ENCODE data around the gene POLK.
A peak's percentile ranks its signal among the peaks of the same experiment; 100 is the strongest.
"Not testable (repeated sequence)": the region's sequence is repeated elsewhere in the genome, so short reads cannot be mapped to it uniquely, and the experiment has no call there.

Gene POLK

GRCh38 chr5:75571547-75571946 lies 59.9 kb downstream of the POLK start:
- Histone ChIP-seq H3K4me1 (ENCODE audit: control insufficient read depth, insufficient read depth, low read length) (peaks cover 33% of the 10 kb centered on the region), H3K36me3 (ENCODE audit: control insufficient read depth, insufficient read depth, low read length, severe bottlenecking) (peaks cover 46% of the 10 kb centered on the region), H3K4me3 (ENCODE audit: low read length) (no peak overlapping the region), H3K9me3 (ENCODE audit: control insufficient read depth, low read length) (no peaks in the 10 kb centered on the region), H3K9ac (ENCODE audit: low read length) (no peak overlapping the region), H3K27me3 (replicated peaks; ENCODE audit: control insufficient read depth, insufficient read depth, low read length) (no peaks in the 10 kb centered on the region)
- DNase-seq (ENCODE audit: low read depth) = no peak

GRCh38 chr5:75574791-75575190 lies 63.1 kb downstream of the POLK start:
- Histone ChIP-seq H3K4me1 (ENCODE audit: control insufficient read depth, insufficient read depth, low read length) (peaks cover 18% of the 10 kb centered on the region), H3K27me3 (replicated peaks; ENCODE audit: control insufficient read depth, insufficient read depth, low read length) (no peaks in the 10 kb centered on the region), H3K9ac (ENCODE audit: low read length) (no peak overlapping the region), H3K4me3 (ENCODE audit: low read length) (no peak overlapping the region), H3K9me3 (ENCODE audit: control insufficient read depth, low read length) (no peaks in the 10 kb centered on the region), H3K36me3 (ENCODE audit: control insufficient read depth, insufficient read depth, low read length, severe bottlenecking) (peaks cover 59% of the 10 kb centered on the region)
- DNase-seq (ENCODE audit: low read depth) = peak; percentile 51

GRCh38 chr5:75578280-75578679 lies 66.6 kb downstream of the POLK start:
- H3K36me3 ChIP-seq (ENCODE audit: control insufficient read depth, insufficient read depth, low read length, severe bottlenecking) = peaks cover 71% of the 10 kb centered on the region
- H3K4me1 ChIP-seq (ENCODE audit: control insufficient read depth, insufficient read depth, low read length) = peaks cover 18% of the 10 kb centered on the region
- H3K9me3 ChIP-seq (ENCODE audit: control insufficient read depth, low read length); H3K27me3 ChIP-seq (replicated peaks; ENCODE audit: control insufficient read depth, insufficient read depth, low read length); H3K4me3 ChIP-seq (ENCODE audit: low read length); DNase-seq (ENCODE audit: low read depth); H3K9ac ChIP-seq (ENCODE audit: low read length): not testable (repeated sequence)

- no peak for DNase-seq (ENCODE audit: low read depth)
- no peak overlapping the region for H3K9ac ChIP-seq (ENCODE audit: low read length)
- no peaks in the 10 kb centered on the region for H3K9me3 ChIP-seq (ENCODE audit: control insufficient read depth, low read length)
- H3K4me1 ChIP-seq (ENCODE audit: control insufficient read depth, insufficient read depth, low read length) = peaks cover 10% of the 10 kb centered on the region
- H3K36me3 ChIP-seq (ENCODE audit: control insufficient read depth, insufficient read depth, low read length, severe bottlenecking) = peaks cover 83% of the 10 kb centered on the region
- H3K27me3 ChIP-seq (replicated peaks; ENCODE audit: control insufficient read depth, insufficient read depth, low read length) = no peaks in the 10 kb centered on the region
- H3K4me3 ChIP-seq (ENCODE audit: low read length) = no peak overlapping the region
Observed at GRCh38 chr5:75584641-75585040, 73.0 kb downstream of the POLK start.

GRCh38 chr5:75588666-75589065 lies 77.0 kb downstream of the POLK start:
- DNase-seq (ENCODE audit: low read depth) = no peak
- Histone ChIP-seq H3K4me1 (ENCODE audit: control insufficient read depth, insufficient read depth, low read length) (peaks cover 10% of the 10 kb centered on the region), H3K9me3 (ENCODE audit: control insufficient read depth, low read length) (no peaks in the 10 kb centered on the region), H3K4me3 (ENCODE audit: low read length) (no peak overlapping the region), H3K9ac (ENCODE audit: low read length) (no peak overlapping the region), H3K27me3 (replicated peaks; ENCODE audit: control insufficient read depth, insufficient read depth, low read length) (no peaks in the 10 kb centered on the region), H3K36me3 (ENCODE audit: control insufficient read depth, insufficient read depth, low read length, severe bottlenecking) (peaks cover 85% of the 10 kb centered on the region)

- Histone ChIP-seq H3K27me3 (replicated peaks; ENCODE audit: control insufficient read depth, insufficient read depth, low read length) (no peaks in the 10 kb centered on the region), H3K4me1 (ENCODE audit: control insufficient read depth, insufficient read depth, low read length) (no peaks in the 10 kb centered on the region), H3K9ac (ENCODE audit: low read length) (no peak overlapping the region), H3K36me3 (ENCODE audit: control insufficient read depth, insufficient read depth, low read length, severe bottlenecking) (peaks cover 85% of the 10 kb centered on the region), H3K9me3 (ENCODE audit: control insufficient read depth, low read length) (no peaks in the 10 kb centered on the region), H3K4me3 (ENCODE audit: low read length) (no peak overlapping the region)
- DNase-seq (ENCODE audit: low read depth) = no peak
Observed at GRCh38 chr5:75600535-75600934, 88.8 kb downstream of the POLK start.

- DNase-seq (ENCODE audit: low read depth) = no peak
- Histone ChIP-seq H3K9ac (ENCODE audit: low read length) (no peak overlapping the region), H3K4me3 (ENCODE audit: low read length) (no peak overlapping the region), H3K27me3 (replicated peaks; ENCODE audit: control insufficient read depth, insufficient read depth, low read length) (no peaks in the 10 kb centered on the region), H3K36me3 (ENCODE audit: control insufficient read depth, insufficient read depth, low read length, severe bottlenecking) (peaks cover 74% of the 10 kb centered on the region), H3K9me3 (ENCODE audit: control insufficient read depth, low read length) (no peaks in the 10 kb centered on the region), H3K4me1 (ENCODE audit: control insufficient read depth, insufficient read depth, low read length) (no peaks in the 10 kb centered on the region)
Observed at GRCh38 chr5:75601567-75601966, 89.9 kb downstream of the POLK start.

GRCh38 chr5:75601996-75602395 lies 90.3 kb downstream of the POLK start:
- H3K9me3 ChIP-seq (ENCODE audit: control insufficient read depth, low read length) = no peaks in the 10 kb centered on the region
- H3K4me1 ChIP-seq (ENCODE audit: control insufficient read depth, insufficient read depth, low read length) = no peaks in the 10 kb centered on the region
- no peak overlapping the region for H3K9ac ChIP-seq (ENCODE audit: low read length)
- H3K27me3 ChIP-seq (replicated peaks; ENCODE audit: control insufficient read depth, insufficient read depth, low read length) = no peaks in the 10 kb centered on the region
- H3K4me3 ChIP-seq (ENCODE audit: low read length) = no peak overlapping the region
- H3K36me3 ChIP-seq (ENCODE audit: control insufficient read depth, insufficient read depth, low read length, severe bottlenecking) = peaks cover 70% of the 10 kb centered on the region
- DNase-seq (ENCODE audit: low read depth) = peak; percentile 9

- H3K4me3 ChIP-seq (ENCODE audit: low read length) = no peak overlapping the region
- peaks cover 62% of the 10 kb centered on the region for H3K36me3 ChIP-seq (ENCODE audit: control insufficient read depth, insufficient read depth, low read length, severe bottlenecking)
- no peak overlapping the region for H3K9ac ChIP-seq (ENCODE audit: low read length)
- peak; percentile 26 for DNase-seq (ENCODE audit: low read depth)
- H3K27me3 ChIP-seq (replicated peaks; ENCODE audit: control insufficient read depth, insufficient read depth, low read length) = no peaks in the 10 kb centered on the region
- no peaks in the 10 kb centered on the region for H3K9me3 ChIP-seq (ENCODE audit: control insufficient read depth, low read length)
- H3K4me1 ChIP-seq (ENCODE audit: control insufficient read depth, insufficient read depth, low read length) = no peaks in the 10 kb centered on the region
Observed at GRCh38 chr5:75603371-75603770, 91.7 kb downstream of the POLK start.

GRCh38 chr5:75603821-75604220 lies 92.1 kb downstream of the POLK start:
- Histone ChIP-seq H3K4me3 (ENCODE audit: low read length) (no peak overlapping the region), H3K4me1 (ENCODE audit: control insufficient read depth, insufficient read depth, low read length) (no peaks in the 10 kb centered on the region), H3K9me3 (ENCODE audit: control insufficient read depth, low read length) (no peaks in the 10 kb centered on the region), H3K27me3 (replicated peaks; ENCODE audit: control insufficient read depth, insufficient read depth, low read length) (no peaks in the 10 kb centered on the region), H3K9ac (ENCODE audit: low read length) (no peak overlapping the region), H3K36me3 (ENCODE audit: control insufficient read depth, insufficient read depth, low read length, severe bottlenecking) (peaks cover 61% of the 10 kb centered on the region)
- no peak for DNase-seq (ENCODE audit: low read depth)

GRCh38 chr5:75607341-75607740 lies 95.7 kb downstream of the POLK start:
- not testable (repeated sequence) for H3K9me3 ChIP-seq (ENCODE audit: control insufficient read depth, low read length); H3K27me3 ChIP-seq (replicated peaks; ENCODE audit: control insufficient read depth, insufficient read depth, low read length); H3K4me1 ChIP-seq (ENCODE audit: control insufficient read depth, insufficient read depth, low read length); DNase-seq (ENCODE audit: low read depth); H3K9ac ChIP-seq (ENCODE audit: low read length); H3K4me3 ChIP-seq (ENCODE audit: low read length)
- peaks cover 28% of the 10 kb centered on the region for H3K36me3 ChIP-seq (ENCODE audit: control insufficient read depth, insufficient read depth, low read length, severe bottlenecking)

- no peak overlapping the region for H3K9ac ChIP-seq (ENCODE audit: low read length)
- no peaks in the 10 kb centered on the region for H3K9me3 ChIP-seq (ENCODE audit: control insufficient read depth, low read length)
- no peaks in the 10 kb centered on the region for H3K27me3 ChIP-seq (replicated peaks; ENCODE audit: control insufficient read depth, insufficient read depth, low read length)
- no peak overlapping the region for H3K4me3 ChIP-seq (ENCODE audit: low read length)
- H3K36me3 ChIP-seq (ENCODE audit: control insufficient read depth, insufficient read depth, low read length, severe bottlenecking) = peaks cover 13% of the 10 kb centered on the region
- no peak for DNase-seq (ENCODE audit: low read depth)
- peaks cover 4% of the 10 kb centered on the region for H3K4me1 ChIP-seq (ENCODE audit: control insufficient read depth, insufficient read depth, low read length)
Observed at GRCh38 chr5:75608870-75609269, 97.2 kb downstream of the POLK start.

All from adipocyte (in vitro differentiated cells).